GM12872 (cell line): ENCODE results near the gene DOLPP1.

Experiments used
- CTCF ChIP-seq: IDR thresholded peaks from 3 replicates; pipeline ENCODE4 v1.5.1; 2011; ENCODE audit warnings: low read depth, mild to moderate bottlenecking, low read length, moderate library complexity; ENCODE audit not compliant: insufficient read depth

Gene DOLPP1

GRCh38 chr9:129133082-129133481 lies 52.2 kb downstream of the DOLPP1 start:
- no peak for TF ChIP-seq CTCF

- no peak for TF ChIP-seq CTCF
Observed at GRCh38 chr9:129135476-129135875, 54.6 kb downstream of the DOLPP1 start.

GRCh38 chr9:129136446-129137035 lies 55.6 kb downstream of the DOLPP1 start:
- TF ChIP-seq CTCF, result no peak

GRCh38 chr9:129137292-129138143 lies 56.6 kb downstream of the DOLPP1 start:
- 0 out of 3 replicates have a peak, but pooled peaks have one; percentile 16 for TF ChIP-seq CTCF

GRCh38 chr9:129138144-129138462 lies 57.2 kb downstream of the DOLPP1 start:
- TF ChIP-seq CTCF, result no peak

GRCh38 chr9:129138476-129139232 lies 57.7 kb downstream of the DOLPP1 start:
- no peak for TF ChIP-seq CTCF

GRCh38 chr9:129139233-129139992 lies 58.5 kb downstream of the DOLPP1 start:
- peak; percentile 80 for TF ChIP-seq CTCF
